GM18505 (cell line): Measurements from ENCODE around the gene ZMYND10.

Experiments used
- ATAC-seq: cut with Tn5 transposase; IDR thresholded peaks from one replicate; pipeline ENCODE4 v1.9.1; 2021; ENCODE audit not compliant: unreplicated experiment
- POLR2A ChIP-seq: IDR thresholded peaks from 4 replicates; pipeline ENCODE4 v1.6.1; 2011; ENCODE audit warnings: borderline replicate concordance; ENCODE audit not compliant: insufficient read depth, insufficient read length; ENCODE audit errors: extremely low read depth

The ZMYND10 gene

DNA sequence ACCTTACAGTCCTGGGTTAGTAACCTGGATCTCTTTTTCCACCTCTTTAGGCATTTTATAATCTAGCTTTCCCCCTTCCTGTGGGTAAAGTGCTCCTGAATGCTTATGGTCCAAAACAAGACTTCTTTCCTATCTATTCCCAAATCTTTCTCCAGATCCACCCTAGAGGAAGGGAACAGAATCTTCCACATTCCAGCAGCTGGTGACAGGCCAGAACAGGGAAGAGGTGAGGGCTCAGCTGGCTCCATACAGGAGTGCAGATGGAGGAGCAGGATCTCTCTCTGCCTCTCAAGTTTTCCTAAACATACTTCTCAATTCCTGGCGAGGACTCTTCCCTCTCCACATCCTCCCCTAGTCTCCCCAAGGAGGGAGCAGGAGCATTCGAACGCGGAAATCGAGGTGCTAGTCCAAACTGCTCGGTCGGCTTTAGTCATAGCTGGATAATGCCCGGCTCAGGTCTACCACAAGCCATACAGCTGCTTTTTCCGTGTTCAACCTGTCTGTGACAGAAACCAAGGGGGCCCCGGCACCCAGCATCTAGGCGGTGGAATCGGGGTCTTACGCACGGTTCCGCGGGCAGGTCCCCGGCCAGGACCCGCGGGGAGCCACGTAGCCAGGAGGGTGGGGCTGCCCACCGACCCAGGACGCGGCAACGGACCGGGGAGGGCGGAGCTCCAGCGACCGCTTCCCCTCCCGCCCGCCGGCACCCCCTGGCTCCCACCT lies 8.9 kb downstream of the ZMYND10 start:
- no peak for TF ChIP-seq POLR2A
- peak; percentile 34 for ATAC-seq

DNA sequence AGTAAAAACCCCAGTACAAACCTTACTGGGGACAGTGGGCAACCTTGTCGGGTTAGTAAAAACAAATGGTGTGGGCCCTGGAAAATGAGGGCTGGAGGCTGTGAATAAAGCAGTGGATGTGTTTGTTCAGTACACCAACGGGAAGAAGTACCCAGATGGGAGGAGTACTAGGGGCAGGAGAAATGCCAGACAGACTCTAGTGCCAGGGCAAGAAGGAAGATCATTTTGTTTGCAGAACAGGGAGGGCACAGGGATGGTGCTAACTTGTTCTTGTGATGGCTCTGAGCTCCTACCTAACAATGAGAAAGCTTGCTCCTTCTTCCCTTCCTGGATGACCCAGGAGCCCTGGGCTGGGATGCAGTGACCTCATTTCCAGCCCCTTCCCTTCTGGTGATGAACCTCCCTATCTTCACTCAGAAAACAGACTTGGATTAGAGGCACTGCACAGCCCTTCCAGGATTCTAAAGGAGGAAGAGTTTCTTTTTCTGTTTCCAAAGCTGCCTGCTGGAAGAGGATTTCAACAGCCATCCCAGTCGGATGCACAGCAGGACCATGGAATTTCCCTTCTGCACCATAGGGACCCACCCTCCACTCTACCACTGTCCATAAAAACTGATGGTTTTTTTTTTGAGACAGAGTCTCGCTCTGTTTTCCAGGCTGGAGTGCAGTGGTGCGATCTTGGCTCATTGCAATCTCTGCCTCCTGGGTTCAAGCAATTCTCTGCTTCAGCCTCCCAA lies 11.0 kb downstream of the ZMYND10 start:
- TF ChIP-seq POLR2A = no peak
- no peak for ATAC-seq

DNA sequence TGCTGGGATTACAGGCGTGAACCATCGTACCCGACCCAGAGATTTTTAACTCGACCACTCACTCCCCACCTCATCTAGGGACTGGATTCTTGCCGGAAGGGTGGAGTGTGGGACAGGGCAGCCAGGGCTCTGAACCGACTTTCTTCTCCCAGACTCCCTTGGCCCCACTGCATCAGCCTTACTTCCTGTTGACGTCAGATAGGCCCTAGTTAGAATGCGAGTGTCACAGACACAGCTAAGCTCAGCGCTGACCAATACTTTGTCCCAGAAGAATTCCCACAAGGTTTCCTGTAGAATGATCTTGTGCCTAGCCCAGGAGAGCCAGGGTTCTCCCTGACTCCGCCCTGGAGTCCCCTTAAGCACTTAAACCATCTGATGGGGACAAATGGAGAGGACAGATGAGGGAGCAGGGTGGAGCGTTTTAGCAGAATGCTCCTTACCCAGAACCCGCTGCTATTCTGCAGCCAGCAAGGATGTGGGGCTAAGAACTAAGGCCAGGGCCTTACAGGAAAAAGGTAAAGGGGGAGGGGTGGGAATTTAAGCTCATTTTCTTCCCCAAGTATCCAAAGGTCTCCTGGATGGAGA lies 11.7 kb downstream of the ZMYND10 start:
- TF ChIP-seq POLR2A = no peak
- no peak for ATAC-seq

DNA sequence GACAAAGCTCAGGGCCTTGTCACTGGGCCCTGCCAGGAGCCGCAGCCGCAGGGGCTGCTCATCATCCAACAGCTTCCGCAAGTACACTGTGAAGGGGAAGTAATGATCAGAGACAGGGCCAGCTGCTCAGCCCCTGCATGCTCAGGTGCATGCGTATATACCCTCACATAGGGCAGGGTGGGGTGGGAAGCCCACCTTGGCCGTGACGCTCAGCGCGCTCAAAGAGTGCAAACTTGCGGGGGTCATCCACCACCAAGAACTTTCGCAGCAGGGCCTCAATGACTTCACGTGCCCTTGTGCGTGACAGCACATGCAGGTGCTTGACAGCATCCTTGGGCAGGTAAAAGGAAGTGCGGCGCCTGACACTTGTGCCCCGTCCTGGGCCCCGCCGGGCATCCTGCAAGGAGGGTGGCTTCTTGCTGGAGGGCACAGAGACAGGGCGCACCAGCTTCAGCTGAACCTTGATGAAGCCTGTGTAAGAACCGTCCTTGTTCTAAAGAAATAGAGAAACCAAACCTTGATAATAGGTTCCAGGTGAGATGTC lies 14.1 kb downstream of the ZMYND10 start:
- TF ChIP-seq POLR2A = no peak

DNA sequence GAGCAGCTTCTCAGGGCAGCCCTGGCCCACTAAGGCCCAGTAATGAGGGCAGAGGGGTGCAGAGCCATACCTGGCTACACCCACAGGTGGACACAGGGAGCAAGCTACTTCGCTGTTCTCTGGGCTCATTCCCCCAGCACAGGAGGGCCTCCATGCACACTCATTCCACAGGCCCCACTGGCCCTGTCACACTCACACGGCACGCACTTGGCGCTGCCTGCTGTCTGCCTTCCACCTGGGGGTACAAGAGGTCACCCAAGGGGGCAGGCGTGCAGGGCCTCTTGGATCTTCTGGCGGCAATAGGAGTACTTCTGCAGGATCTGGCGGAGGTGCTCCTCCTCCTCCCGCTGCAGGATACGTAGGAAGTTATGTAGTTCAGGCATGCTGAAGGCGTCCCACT lies 15.2 kb downstream of the ZMYND10 start:
- ATAC-seq = no peak
- TF ChIP-seq POLR2A = no peak

More for the DNA sequence above, 14.1 kb downstream of the ZMYND10 start:
- ATAC-seq = no peak

DNA sequence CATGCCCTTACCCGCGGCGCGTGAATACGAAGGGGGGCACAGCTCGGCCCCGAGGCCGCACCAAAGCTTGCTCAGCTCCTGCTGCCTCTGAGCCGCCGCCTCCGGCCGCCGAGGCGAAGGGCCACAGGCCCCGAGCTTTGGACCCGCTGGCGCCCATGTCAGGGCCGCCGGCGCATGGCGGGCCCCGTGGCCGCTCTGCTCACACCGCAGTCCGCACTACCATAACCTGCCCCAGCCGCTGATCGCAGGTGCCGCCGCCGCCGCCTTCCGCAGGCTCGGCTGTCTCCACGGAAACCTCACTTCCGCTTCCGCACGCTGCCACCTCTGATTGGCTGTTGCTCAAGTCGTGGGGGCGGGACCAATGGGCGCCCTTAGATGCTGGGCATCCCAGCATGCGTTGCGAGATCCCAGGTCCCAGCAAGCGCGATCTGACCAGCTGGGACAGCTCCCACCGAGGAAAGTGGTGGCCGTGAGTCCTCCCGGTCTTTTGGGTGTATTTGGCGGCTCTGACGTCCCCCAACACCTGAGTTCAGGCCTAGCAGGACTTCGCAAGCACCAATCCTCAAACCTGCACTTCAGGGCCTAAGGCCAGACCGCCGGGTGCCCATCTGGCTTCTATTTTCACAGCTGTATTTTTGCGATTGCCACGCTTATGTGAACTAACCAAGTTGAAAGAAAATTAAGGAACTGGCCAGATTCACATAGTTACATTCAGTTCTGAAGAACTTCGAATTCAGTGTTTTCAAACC lies 17.4 kb downstream of the ZMYND10 start, which contains the start of gene TUSC2:
TUSC2 (minus strand) TSS at position 281 of the 749 bp plus-strand sequence; CDS start at position 157, 124 bp downstream.
- peak; percentile 86 for TF ChIP-seq POLR2A
- peak; percentile 65 for ATAC-seq

DNA sequence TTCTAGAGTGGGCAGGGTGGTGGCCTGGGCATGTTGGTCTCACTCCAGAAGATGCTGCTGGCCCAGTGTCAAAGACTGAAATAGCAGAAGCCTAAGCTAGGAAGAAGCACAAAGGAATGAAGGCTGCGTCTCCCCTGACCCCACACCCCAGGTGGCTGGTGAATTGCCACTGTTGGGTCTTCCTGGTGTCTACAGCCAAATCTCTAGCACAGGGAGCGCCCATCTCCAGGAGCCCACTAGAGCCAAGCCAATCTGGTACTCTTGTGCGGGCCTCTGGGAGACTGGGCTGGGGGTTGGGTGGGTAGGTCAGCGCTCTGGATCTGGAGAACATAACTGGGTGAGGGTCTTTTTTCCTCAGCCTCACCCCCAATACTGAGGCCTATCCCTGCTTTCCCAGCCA lies 18.4 kb downstream of the ZMYND10 start:
- TF ChIP-seq POLR2A = no peak
- no peak for ATAC-seq

DNA sequence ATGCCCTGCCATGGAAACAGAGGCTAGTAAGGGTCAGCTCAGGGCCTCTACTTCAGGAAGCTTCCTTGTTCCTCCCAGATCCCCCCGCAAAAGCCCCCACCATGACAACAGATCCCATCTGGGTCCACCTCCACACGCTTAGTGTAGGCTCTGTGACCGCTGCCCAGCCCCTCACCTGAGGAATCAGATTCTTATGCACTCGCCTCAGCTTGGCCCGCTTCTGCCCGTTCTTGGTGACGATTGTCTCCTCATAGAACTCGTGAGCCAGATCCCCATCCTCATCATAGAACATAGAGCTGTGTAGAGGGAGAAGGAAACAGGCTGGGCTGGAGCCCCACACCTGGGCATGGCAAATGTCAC lies 19.4 kb downstream of the ZMYND10 start:
- no peak for ATAC-seq
- no peak for TF ChIP-seq POLR2A

DNA sequence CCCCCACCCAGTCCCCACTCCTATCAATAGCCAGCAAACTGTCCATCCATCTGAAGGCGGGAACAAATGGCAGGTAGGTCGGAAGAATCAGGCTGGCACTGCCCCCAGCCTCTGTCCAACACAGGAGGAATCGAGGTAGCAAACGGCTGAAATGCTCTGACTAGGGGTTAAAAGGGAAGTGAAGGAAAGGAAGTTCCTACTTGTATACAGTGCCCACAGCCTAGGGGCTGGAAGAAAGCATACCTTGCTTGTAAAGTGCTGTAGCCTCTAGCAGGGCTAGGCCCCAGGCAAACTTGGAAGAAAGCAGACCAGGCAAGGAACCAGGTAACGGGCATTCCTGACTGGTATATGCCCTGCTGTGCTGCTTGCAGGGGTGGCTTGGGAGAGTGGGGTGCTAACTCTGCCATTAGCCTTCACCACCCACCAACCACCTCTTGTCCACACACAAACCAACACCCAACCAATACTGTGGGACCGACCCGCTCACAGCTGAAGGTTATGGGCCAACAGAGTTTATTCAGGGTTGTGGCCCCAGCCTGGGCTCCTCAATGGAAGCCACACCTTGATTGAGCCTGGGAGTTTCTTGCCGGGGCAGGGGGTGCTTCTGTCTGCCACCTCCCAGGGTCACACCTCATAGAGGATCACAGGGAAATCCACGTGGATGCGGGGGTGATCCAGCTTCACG lies 19.9 kb downstream of the ZMYND10 start:
- TF ChIP-seq POLR2A = no peak
- no peak for ATAC-seq

DNA sequence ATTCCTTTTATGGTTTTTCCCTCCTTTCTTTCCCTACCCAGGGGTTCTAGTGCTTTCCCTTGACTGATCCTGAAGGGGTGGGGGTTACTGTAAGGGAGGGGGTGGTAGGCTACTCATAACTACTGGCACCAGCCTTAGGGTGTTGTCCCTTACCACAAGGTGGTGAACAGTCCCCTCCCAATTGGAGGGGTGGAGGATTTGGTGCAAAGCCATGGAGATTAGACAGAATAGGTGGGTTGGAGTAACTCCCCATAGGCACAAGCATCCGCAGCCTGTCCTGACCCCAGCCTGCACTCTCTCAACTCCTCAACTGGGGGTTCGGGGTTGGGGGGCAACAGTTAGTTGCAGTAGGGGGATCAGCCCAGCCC lies 20.4 kb downstream of the ZMYND10 start:
- ATAC-seq = no peak
- TF ChIP-seq POLR2A = no peak

DNA sequence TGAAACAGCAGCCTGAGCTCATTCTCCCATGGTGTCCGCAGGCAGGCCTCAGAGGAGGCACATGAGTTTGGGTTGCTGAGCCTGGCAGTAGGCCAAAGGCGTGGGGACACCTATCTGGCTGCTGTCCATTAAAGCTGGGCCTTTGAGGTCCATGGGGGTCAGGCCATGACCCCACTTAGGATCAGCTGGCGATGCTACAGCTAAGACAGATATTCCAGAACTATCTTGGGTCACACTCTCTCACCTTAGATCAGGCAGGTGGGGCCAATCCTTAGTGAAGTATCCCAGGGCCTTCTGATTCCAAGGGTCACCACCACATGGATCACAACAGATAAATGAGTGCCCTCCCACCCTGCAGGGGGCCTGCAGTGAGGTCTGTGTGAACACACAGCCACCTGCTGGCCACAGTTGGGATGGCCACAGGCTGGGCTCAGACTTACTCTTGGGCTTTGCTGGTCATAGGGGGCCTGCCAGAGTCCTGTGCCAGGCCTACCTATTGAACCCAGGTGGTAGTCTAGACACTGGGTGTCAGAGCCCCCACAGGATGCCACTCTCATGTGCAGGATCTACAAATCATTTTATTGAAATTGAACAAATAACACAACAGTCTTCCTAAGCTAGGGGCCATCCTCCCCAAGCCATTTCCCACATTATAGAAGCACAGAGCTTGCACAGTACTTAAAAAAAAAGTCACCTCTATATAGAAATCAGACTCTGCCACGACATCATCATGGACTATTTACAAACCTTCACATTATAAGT lies 21.0 kb downstream of the ZMYND10 start:
- no peak for ATAC-seq

More for the DNA sequence above, 21.0 kb downstream of the ZMYND10 start:
- no peak for TF ChIP-seq POLR2A
